Effector CD4-positive, alpha-beta T cell (primary cell): ENCODE data around the gene DUSP19.

Source experiments
- DNase-seq: peaks from one replicate; pipeline ENCODE4 v3.0.0-alpha.2; 2020

The DUSP19 gene

GRCh38 chr2:183069174-183069573, 9.4 kb upstream of the DUSP19 start:
- no peak for DNase-seq

GRCh38 chr2:183070942-183071844, 7.4 kb upstream of the DUSP19 start:
- DNase-seq, result no peak

- DNase-seq, result no peak
These were observed 6.4 kb upstream of the DUSP19 start for GRCh38 chr2:183072177-183072576.

- no peak for DNase-seq
These were observed 434 bp upstream of the DUSP19 start for GRCh38 chr2:183078163-183078463.

GRCh38 chr2:183079139-183079775, 710 bp downstream of the DUSP19 start:
- DNase-seq, result no peak

- DNase-seq, result no peak
These were observed 3.4 kb downstream of the DUSP19 start for GRCh38 chr2:183081911-183082310.

GRCh38 chr2:183088061-183088460, 9.5 kb downstream of the DUSP19 start:
- no peak for DNase-seq

- DNase-seq, result no peak
These were observed 10.8 kb downstream of the DUSP19 start for GRCh38 chr2:183089192-183089851.

GRCh38 chr2:183091318-183091953, 12.9 kb downstream of the DUSP19 start:
- no peak for DNase-seq

- no peak for DNase-seq
These were observed 13.4 kb downstream of the DUSP19 start for GRCh38 chr2:183091954-183092345.

- DNase-seq, result no peak
These were observed 15.5 kb downstream of the DUSP19 start for GRCh38 chr2:183093857-183094657.

GRCh38 chr2:183105402-183106134, 27.0 kb downstream of the DUSP19 start:
- DNase-seq, result no peak

- DNase-seq, result no peak
These were observed 34.0 kb downstream of the DUSP19 start for GRCh38 chr2:183112577-183112976.

GRCh38 chr2:183113630-183114029, 35.1 kb downstream of the DUSP19 start:
- DNase-seq, result no peak

GRCh38 chr2:183117226-183117625, 38.7 kb downstream of the DUSP19 start:
- DNase-seq, result no peak

- no peak for DNase-seq
These were observed 44.8 kb downstream of the DUSP19 start for GRCh38 chr2:183123117-183123958.

- no peak for DNase-seq
These were observed 45.3 kb downstream of the DUSP19 start for GRCh38 chr2:183123959-183124221.

GRCh38 chr2:183124222-183124956, 45.8 kb downstream of the DUSP19 start, which contains the start of gene NUP35:
Gene NUP35, plus strand, starts transcription at chr2:183124443. Its CDS starts 15 bp downstream, at chr2:183124458.
- DNase-seq, result peak; percentile 78

- no peak for DNase-seq
These were observed 46.4 kb downstream of the DUSP19 start for GRCh38 chr2:183124957-183125255.

GRCh38 chr2:183125659-183126341, 47.3 kb downstream of the DUSP19 start:
- DNase-seq, result no peak
